GM23338 (cell line): ENCODE results near the gene NTM. TPM values are rescaled to one million over a fixed set of nuclear protein-coding genes. Genes with fewer than 3 reads are reported as not detected.
A peak's percentile ranks its signal among the peaks of the same experiment; 100 is the strongest.

Experiments
- ATAC-seq: fragments of 200-7000 bp; cut with Tn5 transposase; 3 replicates; pipeline ENCODE4 v1.9.1; 2020
- DNase-seq: peaks from one replicate; pipeline ENCODE4 v3.0.0-alpha.2; 2015; ENCODE audit warnings: low spot score
- H2AFZ ChIP-seq: fragments of 200-600 bp; sonication (generic); 2 replicates; pipeline ENCODE4 v1.8.0; 2016; ENCODE audit warnings: antibody characterized with exemption, mild to moderate bottlenecking, moderate library complexity
- H3F3A ChIP-seq: fragments of 200-600 bp; sonication (generic); replicated peaks from 2 replicates; pipeline ENCODE4 v1.8.0; 2017; ENCODE audit warnings: antibody characterized with exemption, mixed run types, low read depth
- H3K27ac ChIP-seq: fragments of 200-600 bp; sonication (generic); 2 replicates; pipeline ENCODE4 v1.6.1; 2016; ENCODE audit warnings: low read depth
- H3K27me3 ChIP-seq: fragments of 200-600 bp; sonication (generic); 2 replicates; pipeline ENCODE4 v1.8.0; 2016; ENCODE audit warnings: mild to moderate bottlenecking, mixed run types, moderate library complexity; ENCODE audit not compliant: insufficient read depth
- H3K36me3 ChIP-seq: fragments of 200-600 bp; sonication (generic); 2 replicates; pipeline ENCODE4 v1.8.0; 2016; ENCODE audit warnings: mild to moderate bottlenecking; ENCODE audit not compliant: insufficient read depth
- H3K4me1 ChIP-seq: fragments of 200-600 bp; sonication (generic); 2 replicates; pipeline ENCODE4 v1.8.0; 2016; ENCODE audit warnings: mild to moderate bottlenecking, moderate library complexity; ENCODE audit not compliant: insufficient read depth
- H3K4me2 ChIP-seq: fragments of 200-600 bp; sonication (generic); 2 replicates; pipeline ENCODE4 v1.7.1; 2017; ENCODE audit warnings: mixed run types
- H3K4me3 ChIP-seq: fragments of 200-600 bp; sonication (generic); 2 replicates; pipeline ENCODE4 v1.6.1; 2016; ENCODE audit warnings: mixed run types
- H3K79me2 ChIP-seq: fragments of 200-600 bp; sonication (generic); replicated peaks from 2 replicates; pipeline ENCODE4 v1.8.0; 2017; ENCODE audit warnings: mild to moderate bottlenecking; ENCODE audit not compliant: insufficient read depth
- H3K9me2 ChIP-seq: fragments of 200-600 bp; sonication (generic); 2 replicates; pipeline ENCODE4 v1.8.0; 2017; ENCODE audit not compliant: insufficient read depth
- H4K20me1 ChIP-seq: fragments of 200-600 bp; sonication (generic); replicated peaks from 2 replicates; pipeline ENCODE4 v1.8.0; 2017; ENCODE audit warnings: mild to moderate bottlenecking; ENCODE audit not compliant: insufficient read depth
- H3K27ac Mint-ChIP-seq: 2 replicates; pipeline ENCODE4 v1.8.0; 2020; ENCODE audit warnings: inconsistent platforms, mild to moderate bottlenecking, moderate library complexity, mixed read lengths
- H3K27me3 Mint-ChIP-seq: 3 replicates; pipeline ENCODE4 v1.8.0; 2022; ENCODE audit warnings: low read depth, mild to moderate bottlenecking, moderate library complexity, mixed read lengths, inconsistent platforms; ENCODE audit not compliant: insufficient read depth, poor library complexity
- H3K36me3 Mint-ChIP-seq: 3 replicates; pipeline ENCODE4 v1.8.0; 2021; ENCODE audit warnings: low read depth, mild to moderate bottlenecking, inconsistent platforms, moderate library complexity, mixed read lengths
- H3K4me1 Mint-ChIP-seq: 3 replicates; pipeline ENCODE4 v1.8.0; 2020; ENCODE audit warnings: mild to moderate bottlenecking, inconsistent platforms, mixed read lengths
- H3K4me3 Mint-ChIP-seq: 3 replicates; pipeline ENCODE4 v1.8.0; 2021; ENCODE audit warnings: moderate library complexity, mild to moderate bottlenecking, inconsistent platforms, mixed read lengths
- H3K9me3 Mint-ChIP-seq: 3 replicates; pipeline ENCODE4 v1.8.0; 2020; ENCODE audit warnings: moderate library complexity, mild to moderate bottlenecking, inconsistent platforms, mixed read lengths
- EZH2 ChIP-seq: fragments of 200-600 bp; sonication (generic); IDR thresholded peaks from one replicate; pipeline ENCODE4 v1.8.0; 2017; ENCODE audit warnings: antibody characterized with exemption, mild to moderate bottlenecking, low read depth; ENCODE audit not compliant: unreplicated experiment
- EZH2phosphoT487 ChIP-seq: fragments of 200-600 bp; sonication (generic); IDR thresholded peaks from one replicate; pipeline ENCODE4 v1.8.1; 2018; ENCODE audit warnings: antibody characterized with exemption; ENCODE audit not compliant: unreplicated experiment
- JUNB ChIP-seq: IDR thresholded peaks from one replicate; pipeline ENCODE4 v1.6.1; 2016; ENCODE audit warnings: antibody characterized with exemption; ENCODE audit not compliant: unreplicated experiment
- NANOG ChIP-seq: IDR thresholded peaks from 2 replicates; pipeline ENCODE4 v1.6.1; 2016; ENCODE audit warnings: antibody characterized with exemption, borderline replicate concordance
- STAT1 ChIP-seq: IDR thresholded peaks from one replicate; pipeline ENCODE4 v1.6.1; 2016; ENCODE audit warnings: antibody characterized with exemption; ENCODE audit not compliant: unreplicated experiment
- ZNF114 ChIP-seq: fragments of 250-450 bp; sonication (Bioruptor Pico); IDR thresholded peaks from 2 replicates; pipeline ENCODE4 v1.5.0; 2020; ENCODE audit warnings: mild to moderate bottlenecking, moderate library complexity
- polyA plus RNA-seq: library from polyadenylated mRNA; unstranded; fragments of >200 nt; fragmentation: Nextera tagmentation; extraction: Ambion mirVana; gene quantifications from 2 replicates; pipeline ENCODE4 v1.2.1, GENCODE V29; 2016
- total RNA-seq: library from RNA; depleted of rRNA; stranded (reverse); fragments of >200 nt; shearing (Covaris generic); gene quantifications from 2 replicates; pipeline ENCODE4 v1.2.3, GENCODE V29; 2014
- TF ChIP-seq, protein P1 (sequence below): fragments of 250-450 bp; sonication (Bioruptor Pico); IDR thresholded peaks from 2 replicates; pipeline ENCODE4 v1.5.0; 2020; ENCODE audit warnings: mild to moderate bottlenecking, moderate library complexity

The NTM gene
- total and polyA plus RNA-seq, 2 experiments from 2014 or later, result 10.6 to 14.6 TPM

DNA sequence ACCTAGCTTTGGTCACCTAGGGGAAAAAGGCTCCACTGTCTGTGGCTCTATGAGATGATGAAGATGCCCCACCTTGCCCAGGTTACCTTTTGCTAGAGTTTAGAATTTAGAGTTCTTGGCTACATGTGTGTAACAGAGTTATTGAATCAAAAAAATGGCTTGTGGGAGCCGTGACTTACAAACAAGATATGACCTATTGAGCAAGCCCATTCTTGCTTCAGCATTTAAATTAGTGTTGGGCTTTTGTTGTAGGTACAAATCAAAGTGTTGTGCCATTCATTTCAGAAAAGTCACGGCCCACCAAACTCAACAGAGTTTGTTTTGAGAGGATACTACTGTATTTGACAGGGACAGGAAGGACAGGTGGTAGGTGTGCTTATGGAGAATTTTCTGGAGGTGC is 768.8 kb downstream of the NTM start:
- Histone ChIP-seq H3K4me1 (no peaks in the 10 kb centered on the region), H3K36me3 (no peaks in the 10 kb centered on the region), H3K4me2 (no peak overlapping the region), H3K27me3 (no peaks in the 10 kb centered on the region), H3K4me3 (no peak overlapping the region), H3K79me2 (no peaks in the 10 kb centered on the region), H3K9me2 (peaks cover 8% of the 10 kb centered on the region; the same call in 1 of the 2 replicates), H3F3A (no peaks in the 10 kb centered on the region), H2AFZ (no peak overlapping the region), H4K20me1 (no peaks in the 10 kb centered on the region; the same call in 1 of the 2 replicates), H3K27ac (no peak overlapping the region)
- H3K9me3 Mint-ChIP-seq, result no peaks in the 10 kb centered on the region
- H3K27me3 Mint-ChIP-seq, result no peaks in the 10 kb centered on the region
- ATAC-seq (no peak), DNase-seq (no peak)
- H3K27ac Mint-ChIP-seq, result no peak overlapping the region
- H3K36me3 Mint-ChIP-seq, result no peaks in the 10 kb centered on the region
- no peak overlapping the region for H3K4me3 Mint-ChIP-seq
- no peak for TF ChIP-seq NANOG
- TF ChIP-seq, protein P1, sequence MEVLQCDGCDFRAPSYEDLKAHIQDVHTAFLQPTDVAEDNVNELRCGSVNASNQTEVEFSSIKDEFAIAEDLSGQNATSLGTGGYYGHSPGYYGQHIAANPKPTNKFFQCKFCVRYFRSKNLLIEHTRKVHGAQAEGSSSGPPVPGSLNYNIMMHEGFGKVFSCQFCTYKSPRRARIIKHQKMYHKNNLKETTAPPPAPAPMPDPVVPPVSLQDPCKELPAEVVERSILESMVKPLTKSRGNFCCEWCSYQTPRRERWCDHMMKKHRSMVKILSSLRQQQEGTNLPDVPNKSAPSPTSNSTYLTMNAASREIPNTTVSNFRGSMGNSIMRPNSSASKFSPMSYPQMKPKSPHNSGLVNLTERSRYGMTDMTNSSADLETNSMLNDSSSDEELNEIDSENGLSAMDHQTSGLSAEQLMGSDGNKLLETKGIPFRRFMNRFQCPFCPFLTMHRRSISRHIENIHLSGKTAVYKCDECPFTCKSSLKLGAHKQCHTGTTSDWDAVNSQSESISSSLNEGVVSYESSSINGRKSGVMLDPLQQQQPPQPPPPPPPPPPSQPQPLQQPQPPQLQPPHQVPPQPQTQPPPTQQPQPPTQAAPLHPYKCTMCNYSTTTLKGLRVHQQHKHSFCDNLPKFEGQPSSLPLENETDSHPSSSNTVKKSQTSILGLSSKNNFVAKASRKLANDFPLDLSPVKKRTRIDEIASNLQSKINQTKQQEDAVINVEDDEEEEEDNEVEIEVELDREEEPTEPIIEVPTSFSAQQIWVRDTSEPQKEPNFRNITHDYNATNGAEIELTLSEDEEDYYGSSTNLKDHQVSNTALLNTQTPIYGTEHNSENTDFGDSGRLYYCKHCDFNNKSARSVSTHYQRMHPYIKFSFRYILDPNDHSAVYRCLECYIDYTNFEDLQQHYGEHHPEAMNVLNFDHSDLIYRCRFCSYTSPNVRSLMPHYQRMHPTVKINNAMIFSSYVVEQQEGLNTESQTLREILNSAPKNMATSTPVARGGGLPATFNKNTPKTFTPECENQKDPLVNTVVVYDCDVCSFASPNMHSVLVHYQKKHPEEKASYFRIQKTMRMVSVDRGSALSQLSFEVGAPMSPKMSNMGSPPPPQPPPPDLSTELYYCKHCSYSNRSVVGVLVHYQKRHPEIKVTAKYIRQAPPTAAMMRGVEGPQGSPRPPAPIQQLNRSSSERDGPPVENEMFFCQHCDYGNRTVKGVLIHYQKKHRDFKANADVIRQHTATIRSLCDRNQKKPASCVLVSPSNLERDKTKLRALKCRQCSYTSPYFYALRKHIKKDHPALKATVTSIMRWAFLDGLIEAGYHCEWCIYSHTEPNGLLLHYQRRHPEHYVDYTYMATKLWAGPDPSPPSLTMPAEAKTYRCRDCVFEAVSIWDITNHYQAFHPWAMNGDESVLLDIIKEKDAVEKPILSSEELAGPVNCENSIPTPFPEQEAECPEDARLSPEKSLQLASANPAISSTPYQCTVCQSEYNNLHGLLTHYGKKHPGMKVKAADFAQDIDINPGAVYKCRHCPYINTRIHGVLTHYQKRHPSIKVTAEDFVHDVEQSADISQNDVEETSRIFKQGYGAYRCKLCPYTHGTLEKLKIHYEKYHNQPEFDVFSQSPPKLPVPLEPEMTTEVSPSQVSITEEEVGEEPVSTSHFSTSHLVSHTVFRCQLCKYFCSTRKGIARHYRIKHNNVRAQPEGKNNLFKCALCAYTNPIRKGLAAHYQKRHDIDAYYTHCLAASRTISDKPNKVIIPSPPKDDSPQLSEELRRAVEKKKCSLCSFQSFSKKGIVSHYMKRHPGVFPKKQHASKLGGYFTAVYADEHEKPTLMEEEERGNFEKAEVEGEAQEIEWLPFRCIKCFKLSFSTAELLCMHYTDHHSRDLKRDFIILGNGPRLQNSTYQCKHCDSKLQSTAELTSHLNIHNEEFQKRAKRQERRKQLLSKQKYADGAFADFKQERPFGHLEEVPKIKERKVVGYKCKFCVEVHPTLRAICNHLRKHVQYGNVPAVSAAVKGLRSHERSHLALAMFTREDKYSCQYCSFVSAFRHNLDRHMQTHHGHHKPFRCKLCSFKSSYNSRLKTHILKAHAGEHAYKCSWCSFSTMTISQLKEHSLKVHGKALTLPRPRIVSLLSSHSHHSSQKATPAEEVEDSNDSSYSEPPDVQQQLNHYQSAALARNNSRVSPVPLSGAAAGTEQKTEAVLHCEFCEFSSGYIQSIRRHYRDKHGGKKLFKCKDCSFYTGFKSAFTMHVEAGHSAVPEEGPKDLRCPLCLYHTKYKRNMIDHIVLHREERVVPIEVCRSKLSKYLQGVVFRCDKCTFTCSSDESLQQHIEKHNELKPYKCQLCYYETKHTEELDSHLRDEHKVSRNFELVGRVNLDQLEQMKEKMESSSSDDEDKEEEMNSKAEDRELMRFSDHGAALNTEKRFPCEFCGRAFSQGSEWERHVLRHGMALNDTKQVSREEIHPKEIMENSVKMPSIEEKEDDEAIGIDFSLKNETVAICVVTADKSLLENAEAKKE (CRISPR knock-in tag), result no peak
- no peak for TF ChIP-seq ZNF114 (CRISPR knock-in tag)
- TF ChIP-seq STAT1, result no peak
- TF ChIP-seq EZH2phosphoT487, result no peak
- no peak for TF ChIP-seq EZH2
- no peak for TF ChIP-seq JUNB
- no peaks in the 10 kb centered on the region; the same call in 2 of the 3 replicates for H3K4me1 Mint-ChIP-seq

DNA sequence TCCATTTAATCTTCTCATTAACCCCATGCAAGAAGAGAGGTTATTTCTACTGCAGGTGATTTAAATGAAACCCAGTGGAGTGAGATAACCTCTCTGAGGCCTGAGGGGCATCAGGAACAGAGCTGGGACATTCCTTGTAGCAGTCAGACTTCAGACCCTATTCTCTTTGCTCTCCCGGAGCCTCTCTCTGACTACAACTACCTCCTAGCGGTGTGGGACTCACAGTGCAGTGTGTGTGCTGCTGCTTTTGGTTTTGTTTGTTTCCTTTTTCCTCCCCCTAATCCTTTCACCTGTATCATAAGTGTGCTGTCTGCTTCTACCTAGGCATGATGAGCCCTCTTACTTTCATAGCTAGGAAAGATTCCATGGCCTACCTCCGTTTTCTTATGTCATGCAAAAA is 769.6 kb downstream of the NTM start:
- Histone ChIP-seq H3K4me2 (no peak overlapping the region), H2AFZ (no peak overlapping the region), H4K20me1 (no peaks in the 10 kb centered on the region; the same call in 1 of the 2 replicates), H3K27me3 (no peaks in the 10 kb centered on the region), H3K4me3 (no peak overlapping the region), H3K36me3 (no peaks in the 10 kb centered on the region), H3K79me2 (no peaks in the 10 kb centered on the region), H3F3A (no peaks in the 10 kb centered on the region), H3K4me1 (no peaks in the 10 kb centered on the region), H3K27ac (no peak overlapping the region), H3K9me2 (peaks cover 8% of the 10 kb centered on the region; the same call in 1 of the 2 replicates)
- no peaks in the 10 kb centered on the region for H3K36me3 Mint-ChIP-seq
- no peak overlapping the region for H3K4me3 Mint-ChIP-seq
- H3K4me1 Mint-ChIP-seq, result no peaks in the 10 kb centered on the region; the same call in 2 of the 3 replicates
- DNase-seq (peak; percentile 60), ATAC-seq (peak; percentile 89)
- H3K27me3 Mint-ChIP-seq, result no peaks in the 10 kb centered on the region
- H3K9me3 Mint-ChIP-seq, result no peaks in the 10 kb centered on the region
- no peak overlapping the region for H3K27ac Mint-ChIP-seq
- TF ChIP-seq, protein P1 (CRISPR knock-in tag), result no peak
